LNCaP clone FGC (cell line): ENCODE data around the gene KICS2.
"Not testable (repeated sequence)": the region's sequence is repeated elsewhere in the genome, so short reads cannot be mapped to it uniquely, and the experiment has no call there.

Source experiments
- DNase-seq: peaks from one replicate; pipeline ENCODE4 v3.0.0-alpha.2; 2011; ENCODE audit warnings: low read depth
- H3K4me3 ChIP-seq: 2 replicates; pipeline ENCODE4 v1.5.1; 2011; ENCODE audit warnings: mild to moderate bottlenecking, low read depth, low read length, control low read depth
- TF ChIP-seq, protein P1 (sequence below): IDR thresholded peaks from 2 replicates; pipeline ENCODE4 v1.5.1; 2012; ENCODE audit warnings: mild to moderate bottlenecking; ENCODE audit not compliant: control insufficient read depth, insufficient read depth; ENCODE audit errors: extremely low read depth

The KICS2 gene

DNA sequence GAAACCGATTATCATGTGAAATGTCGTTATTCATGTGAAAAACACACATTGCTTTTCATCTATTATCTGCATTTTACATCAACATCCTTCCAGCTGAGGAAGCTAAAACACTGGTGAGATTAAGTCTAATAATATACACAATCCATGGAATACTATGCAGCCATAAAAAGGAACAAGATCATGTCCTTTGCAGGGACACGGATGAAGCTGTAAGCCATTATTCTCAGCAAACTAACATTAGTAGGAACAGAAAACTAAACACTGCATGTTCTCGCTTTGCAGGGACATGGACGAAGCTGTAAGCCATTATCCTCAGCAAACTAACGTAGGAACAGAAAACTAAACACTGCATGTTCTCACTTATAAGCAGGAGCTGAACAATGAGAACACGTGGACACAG, 18.3 kb downstream of the KICS2 start:
- TF ChIP-seq, protein P1, sequence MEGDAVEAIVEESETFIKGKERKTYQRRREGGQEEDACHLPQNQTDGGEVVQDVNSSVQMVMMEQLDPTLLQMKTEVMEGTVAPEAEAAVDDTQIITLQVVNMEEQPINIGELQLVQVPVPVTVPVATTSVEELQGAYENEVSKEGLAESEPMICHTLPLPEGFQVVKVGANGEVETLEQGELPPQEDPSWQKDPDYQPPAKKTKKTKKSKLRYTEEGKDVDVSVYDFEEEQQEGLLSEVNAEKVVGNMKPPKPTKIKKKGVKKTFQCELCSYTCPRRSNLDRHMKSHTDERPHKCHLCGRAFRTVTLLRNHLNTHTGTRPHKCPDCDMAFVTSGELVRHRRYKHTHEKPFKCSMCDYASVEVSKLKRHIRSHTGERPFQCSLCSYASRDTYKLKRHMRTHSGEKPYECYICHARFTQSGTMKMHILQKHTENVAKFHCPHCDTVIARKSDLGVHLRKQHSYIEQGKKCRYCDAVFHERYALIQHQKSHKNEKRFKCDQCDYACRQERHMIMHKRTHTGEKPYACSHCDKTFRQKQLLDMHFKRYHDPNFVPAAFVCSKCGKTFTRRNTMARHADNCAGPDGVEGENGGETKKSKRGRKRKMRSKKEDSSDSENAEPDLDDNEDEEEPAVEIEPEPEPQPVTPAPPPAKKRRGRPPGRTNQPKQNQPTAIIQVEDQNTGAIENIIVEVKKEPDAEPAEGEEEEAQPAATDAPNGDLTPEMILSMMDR: no peak
- DNase-seq: no peak
- no peak overlapping the region for H3K4me3 ChIP-seq

DNA sequence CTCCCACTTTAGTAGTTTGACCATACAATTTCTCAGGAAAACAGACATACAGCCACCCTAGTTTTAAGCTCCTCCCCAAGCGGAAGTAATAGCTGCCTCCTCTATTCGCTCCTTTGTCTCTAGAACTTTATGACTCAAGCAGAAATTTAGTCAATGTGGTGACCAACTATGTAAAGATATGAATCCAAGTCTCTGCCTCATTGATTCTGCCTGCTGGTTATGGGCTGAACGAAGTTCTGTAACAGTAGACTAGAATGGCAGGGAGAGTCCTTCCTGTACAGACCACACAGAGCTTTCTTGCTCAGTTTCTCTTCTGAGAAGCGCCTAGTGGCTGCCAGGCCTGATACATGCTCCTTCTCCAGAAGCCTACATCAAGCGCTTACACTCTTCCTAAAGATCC, 19.1 kb downstream of the KICS2 start:
- DNase-seq: no peak
- H3K4me3 ChIP-seq: no peak overlapping the region
- TF ChIP-seq, protein P1: no peak

DNA sequence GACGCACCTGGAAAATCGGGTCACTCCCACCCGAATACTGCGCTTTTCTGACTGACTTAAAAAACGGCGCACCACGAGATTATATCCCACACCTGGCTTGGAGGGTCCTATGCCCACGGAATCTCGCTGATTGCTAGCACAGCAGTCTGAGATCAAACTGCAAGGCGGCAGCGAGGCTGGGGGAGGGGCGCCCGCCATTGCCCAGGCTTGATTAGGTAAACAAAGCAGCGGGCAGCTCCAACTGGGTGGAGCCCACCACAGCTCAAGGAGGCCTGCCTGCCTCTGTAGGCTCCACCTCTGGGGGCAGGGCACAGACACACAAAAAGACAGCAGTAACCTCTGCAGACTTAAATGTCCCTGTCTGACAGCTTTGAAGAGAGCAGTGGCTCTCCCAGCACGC, 26.3 kb downstream of the KICS2 start:
- not testable (repeated sequence) for DNase-seq, H3K4me3 ChIP-seq

DNA sequence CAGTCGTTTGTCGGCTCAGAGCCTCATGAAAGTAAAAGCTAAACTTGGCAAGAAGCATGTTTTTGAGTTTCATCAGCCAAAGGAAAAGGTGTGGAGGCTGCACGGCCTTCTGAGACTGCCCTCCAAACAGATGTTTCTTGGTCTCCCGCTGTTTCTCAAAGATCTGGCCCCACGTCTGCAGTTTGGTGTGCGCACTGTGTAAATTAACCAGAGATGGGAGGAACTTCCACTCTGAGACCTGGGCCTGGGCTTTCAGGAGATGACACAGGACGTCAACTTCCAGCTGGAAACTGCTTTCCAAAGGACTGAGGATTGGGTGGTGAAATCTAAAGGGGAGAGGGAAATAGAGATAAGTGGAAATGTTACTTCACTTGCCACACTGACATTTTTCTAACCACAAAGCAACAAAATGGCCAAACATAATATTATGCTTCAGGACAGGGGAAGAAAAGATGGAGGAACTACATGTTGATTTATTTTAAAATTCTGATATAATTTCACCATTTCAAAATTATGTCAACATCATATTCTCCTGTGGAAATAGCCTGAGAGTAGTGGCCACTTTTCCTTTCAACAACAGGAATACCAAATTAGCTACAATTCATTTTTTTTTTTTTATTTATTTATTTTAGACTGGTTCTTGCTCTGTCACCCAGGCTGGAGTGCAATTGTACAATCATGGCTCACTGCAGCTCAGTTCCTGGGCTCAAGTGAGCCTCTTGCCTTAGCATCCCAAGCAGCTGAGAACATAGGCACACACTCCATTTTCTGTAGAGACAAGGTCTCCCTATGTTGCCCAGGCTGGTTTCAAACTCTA, 27.6 kb downstream of the KICS2 start:
- DNase-seq: no peak
- TF ChIP-seq, protein P1: no peak
- H3K4me3 ChIP-seq: no peak overlapping the region

DNA sequence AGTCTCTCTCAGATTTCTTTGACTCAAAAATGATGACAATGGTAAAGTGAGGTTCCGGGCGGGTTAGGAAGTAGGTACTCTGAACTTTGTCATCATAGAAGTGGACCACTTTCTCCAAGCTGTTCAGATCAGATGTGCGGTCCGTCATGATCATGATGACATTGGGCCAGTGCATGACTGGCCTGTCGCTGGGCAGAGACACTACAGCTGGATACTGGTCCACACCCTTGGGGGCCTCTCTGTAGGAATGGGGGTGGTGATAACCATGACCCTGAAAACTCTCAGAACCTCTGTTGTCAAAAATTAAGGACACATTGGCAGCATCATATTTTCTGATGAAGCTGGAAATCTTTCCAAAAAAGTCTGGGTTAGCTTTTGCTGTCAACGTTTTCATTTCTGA, 28.2 kb downstream of the KICS2 start:
- no peak overlapping the region for H3K4me3 ChIP-seq
- no peak for DNase-seq
- TF ChIP-seq, protein P1: no peak

DNA sequence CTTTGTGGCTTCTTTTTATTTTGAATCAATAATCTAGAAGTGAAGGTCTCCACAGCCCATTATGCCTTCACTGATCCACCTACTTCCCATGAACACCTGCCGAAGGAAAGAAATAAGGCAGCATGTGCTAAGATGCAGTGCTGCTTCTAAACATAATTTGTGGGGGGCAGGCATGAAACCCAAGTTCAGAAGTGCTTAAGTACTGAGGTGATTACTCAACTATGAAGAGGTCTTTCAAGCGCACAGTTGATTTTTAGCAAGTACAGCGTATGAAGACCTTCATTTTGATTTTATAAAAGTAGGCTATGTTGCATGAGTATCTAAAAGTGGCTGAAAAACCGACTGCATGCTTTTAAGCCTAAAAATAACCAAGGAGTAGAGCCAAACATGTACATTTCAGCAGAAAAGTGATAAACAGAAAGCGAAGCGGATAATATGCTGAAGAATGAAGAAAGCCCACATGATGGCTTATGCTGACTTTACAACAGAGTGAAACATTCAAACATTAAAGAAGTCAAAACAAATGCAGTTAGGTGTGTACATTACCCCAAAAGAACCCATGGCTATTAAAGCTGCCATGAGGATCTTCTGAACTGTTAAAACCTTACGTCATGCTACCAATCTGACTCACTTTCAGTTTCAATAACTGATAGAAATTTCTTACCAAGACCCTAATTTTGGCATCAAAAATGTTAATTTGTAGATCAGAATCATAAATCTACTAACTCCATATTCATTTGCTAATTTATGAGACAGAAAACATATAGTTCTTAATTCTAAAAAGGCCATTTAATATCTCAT, 29.3 kb downstream of the KICS2 start:
- DNase-seq: no peak
- TF ChIP-seq, protein P1: no peak
- no peak overlapping the region for H3K4me3 ChIP-seq

DNA sequence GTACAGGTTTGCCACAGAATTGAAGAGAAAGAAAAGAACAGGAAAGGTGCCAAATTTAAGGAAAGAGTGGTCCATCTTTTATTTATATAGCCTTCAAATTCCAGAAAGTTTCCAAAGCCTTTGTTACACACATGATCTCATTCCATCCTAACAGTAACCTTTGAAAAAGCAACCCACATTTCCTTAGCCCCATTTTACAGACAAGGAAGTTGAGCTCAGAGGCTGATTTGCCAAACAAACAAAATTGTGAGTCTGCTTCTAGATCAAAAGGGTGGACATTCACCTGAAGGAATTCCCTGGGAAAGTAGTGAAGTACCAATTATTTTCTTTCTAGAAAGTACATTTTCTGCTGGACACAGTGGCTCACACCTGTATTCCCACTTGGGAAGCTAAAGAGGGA, 32.0 kb downstream of the KICS2 start:
- no peak for DNase-seq
- H3K4me3 ChIP-seq: no peak overlapping the region
- TF ChIP-seq, protein P1: no peak
